Nephron (organoid): ENCODE results near the gene DIS3L2.
"Not testable (repeated sequence)": the region's sequence is repeated elsewhere in the genome, so short reads cannot be mapped to it uniquely, and the experiment has no call there.

ENCODE experiments used
- H3K27ac Mint-ChIP-seq, 3 experiments: 2 replicates each; pipeline ENCODE4 v1.8.0; 2020; ENCODE audit warnings: mixed read lengths in 3 of 3, mild to moderate bottlenecking in 2 of 3, moderate library complexity in 1 of 3
- H3K27me3 Mint-ChIP-seq: 2 replicates; pipeline ENCODE4 v1.8.0; 2021; ENCODE audit warnings: low read depth, mild to moderate bottlenecking, moderate library complexity, mixed read lengths
- H3K36me3 Mint-ChIP-seq: 2 replicates; pipeline ENCODE4 v1.8.0; 2020; ENCODE audit warnings: low read depth, mixed read lengths
- H3K4me1 Mint-ChIP-seq: 2 replicates; pipeline ENCODE4 v1.8.0; 2020; ENCODE audit warnings: mixed read lengths
- H3K4me3 Mint-ChIP-seq, 3 experiments: 2 replicates each; pipeline ENCODE4 v1.8.0; 2020; ENCODE audit warnings: mild to moderate bottlenecking in 3 of 3, mixed read lengths in 3 of 3, moderate library complexity in 2 of 3
- H3K9me3 Mint-ChIP-seq: 2 replicates; pipeline ENCODE4 v1.8.0; 2020; ENCODE audit warnings: mixed read lengths
- TF ChIP-seq, protein P1 (sequence below), 3 experiments: fragments of 200-600 bp; sonication (generic); IDR thresholded peaks; one replicate each; pipeline ENCODE4 v1.5.0; 2021; ENCODE audit warnings: antibody characterized with exemption in 3 of 3; ENCODE audit not compliant: unreplicated experiment in 3 of 3

Gene DIS3L2

DNA sequence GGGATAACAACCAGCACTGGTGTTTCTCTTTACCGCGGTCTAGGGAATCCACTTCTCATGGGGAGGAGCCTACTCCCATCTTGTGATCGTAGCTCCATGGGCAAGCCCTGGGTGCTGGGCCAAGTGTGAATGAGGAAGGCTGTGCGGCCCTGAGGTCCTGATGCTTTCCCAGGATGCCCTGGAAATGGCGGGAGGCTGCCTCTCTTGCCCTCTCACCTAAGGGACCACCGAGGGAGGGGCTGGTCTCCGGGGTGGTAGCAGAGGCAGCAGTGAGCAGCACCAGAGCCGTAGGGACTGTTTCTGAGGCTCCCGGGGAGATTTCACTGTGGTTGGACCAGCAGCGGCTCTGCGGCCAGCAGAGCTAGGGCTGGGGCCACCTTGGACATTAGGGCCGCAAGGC, 19.8 kb upstream of the DIS3L2 start:
- H3K9me3 Mint-ChIP-seq = no peaks in the 10 kb centered on the region
- H3K27me3 Mint-ChIP-seq = peaks cover 4% of the 10 kb centered on the region
- H3K4me1 Mint-ChIP-seq = no peaks in the 10 kb centered on the region
- TF ChIP-seq, protein P1, sequence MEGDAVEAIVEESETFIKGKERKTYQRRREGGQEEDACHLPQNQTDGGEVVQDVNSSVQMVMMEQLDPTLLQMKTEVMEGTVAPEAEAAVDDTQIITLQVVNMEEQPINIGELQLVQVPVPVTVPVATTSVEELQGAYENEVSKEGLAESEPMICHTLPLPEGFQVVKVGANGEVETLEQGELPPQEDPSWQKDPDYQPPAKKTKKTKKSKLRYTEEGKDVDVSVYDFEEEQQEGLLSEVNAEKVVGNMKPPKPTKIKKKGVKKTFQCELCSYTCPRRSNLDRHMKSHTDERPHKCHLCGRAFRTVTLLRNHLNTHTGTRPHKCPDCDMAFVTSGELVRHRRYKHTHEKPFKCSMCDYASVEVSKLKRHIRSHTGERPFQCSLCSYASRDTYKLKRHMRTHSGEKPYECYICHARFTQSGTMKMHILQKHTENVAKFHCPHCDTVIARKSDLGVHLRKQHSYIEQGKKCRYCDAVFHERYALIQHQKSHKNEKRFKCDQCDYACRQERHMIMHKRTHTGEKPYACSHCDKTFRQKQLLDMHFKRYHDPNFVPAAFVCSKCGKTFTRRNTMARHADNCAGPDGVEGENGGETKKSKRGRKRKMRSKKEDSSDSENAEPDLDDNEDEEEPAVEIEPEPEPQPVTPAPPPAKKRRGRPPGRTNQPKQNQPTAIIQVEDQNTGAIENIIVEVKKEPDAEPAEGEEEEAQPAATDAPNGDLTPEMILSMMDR (IDR thresholded peaks at IDR 0.05; ENCODE audit: unreplicated experiment in 3 of 3) = no peak
- no peaks in the 10 kb centered on the region for H3K36me3 Mint-ChIP-seq
- H3K4me3 Mint-ChIP-seq = no peak overlapping the region
- no peak overlapping the region for H3K27ac Mint-ChIP-seq

DNA sequence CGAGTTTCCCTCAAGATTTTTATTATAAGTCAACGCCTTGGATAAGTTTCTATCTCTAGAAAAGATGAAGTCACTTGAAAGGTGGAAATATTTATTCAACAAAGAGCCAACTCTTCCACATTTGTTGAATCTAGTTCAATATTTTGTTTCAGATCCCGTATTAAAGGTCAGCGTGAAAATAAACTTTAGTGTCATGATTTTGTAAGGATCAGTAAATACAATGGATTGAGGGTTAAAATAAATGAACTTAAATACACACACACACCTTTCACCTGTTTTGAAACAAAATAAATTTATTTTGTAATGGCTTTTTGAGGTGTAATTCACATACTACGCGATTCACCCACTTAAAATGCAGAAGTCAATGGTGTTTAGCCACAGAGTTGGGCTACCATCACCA, 19.3 kb upstream of the DIS3L2 start:
- Mint-ChIP-seq H3K9me3 (no peaks in the 10 kb centered on the region), H3K36me3 (no peaks in the 10 kb centered on the region), H3K27me3 (peaks cover 4% of the 10 kb centered on the region), H3K4me1 (no peaks in the 10 kb centered on the region), H3K27ac (no peak overlapping the region), H3K4me3 (no peak overlapping the region)
- TF ChIP-seq, protein P1 (IDR thresholded peaks at IDR 0.05; ENCODE audit: unreplicated experiment in 3 of 3) = no peak

DNA sequence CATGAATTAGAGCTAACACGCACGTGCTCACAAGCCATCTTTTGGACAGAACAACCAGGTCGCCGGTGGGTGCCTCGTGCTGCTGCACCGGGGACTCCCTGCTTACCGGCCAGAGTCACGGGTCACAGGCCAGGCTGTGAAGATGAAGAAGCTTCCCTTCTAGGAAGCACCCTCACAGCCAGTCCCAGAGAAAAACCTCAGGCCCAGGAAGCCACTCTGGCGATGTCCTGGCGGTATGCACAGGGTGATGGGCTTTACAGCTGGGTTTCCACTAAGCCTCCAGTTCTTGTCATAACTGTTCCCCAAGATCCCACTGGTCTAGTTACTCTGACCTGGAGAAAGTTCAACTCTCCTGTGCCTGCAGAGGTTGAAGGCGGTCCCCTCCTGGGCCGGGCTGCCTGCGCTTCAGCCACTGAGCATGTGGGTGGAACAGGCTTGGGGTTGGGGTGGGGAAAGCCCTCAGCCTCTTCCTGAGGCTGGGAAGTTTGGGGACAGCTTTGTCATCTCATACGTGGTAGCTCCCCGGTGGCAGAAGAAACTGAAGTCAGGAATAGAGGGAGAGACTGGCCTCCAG, 15.2 kb upstream of the DIS3L2 start:
- H3K36me3 Mint-ChIP-seq = no peaks in the 10 kb centered on the region
- no peak overlapping the region for H3K27ac Mint-ChIP-seq
- H3K4me1 Mint-ChIP-seq = no peaks in the 10 kb centered on the region
- H3K4me3 Mint-ChIP-seq = no peak overlapping the region
- TF ChIP-seq, protein P1 (IDR thresholded peaks at IDR 0.05; ENCODE audit: unreplicated experiment in 3 of 3) = no peak
- H3K9me3 Mint-ChIP-seq = peaks cover 4% of the 10 kb centered on the region
- no peaks in the 10 kb centered on the region for H3K27me3 Mint-ChIP-seq

DNA sequence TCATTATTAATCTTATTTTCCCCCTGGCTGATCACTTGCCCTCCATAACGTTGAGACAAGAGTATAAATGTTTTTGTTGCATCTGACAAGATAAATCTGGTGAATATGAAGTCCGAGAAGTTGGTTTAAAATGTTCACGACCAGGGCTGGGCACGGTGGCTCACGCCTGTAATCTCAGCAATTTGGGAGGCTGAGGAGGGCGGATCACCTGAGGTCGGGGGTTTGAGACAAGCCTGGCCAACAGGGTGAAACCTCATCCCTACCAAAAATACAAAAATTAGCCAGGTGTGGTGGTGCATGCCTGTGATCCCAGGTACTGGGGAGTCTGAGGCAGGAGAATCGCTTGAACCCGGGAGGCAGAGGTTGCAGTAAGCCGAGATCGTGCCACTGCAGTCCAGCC, 14.4 kb upstream of the DIS3L2 start:
- not testable (repeated sequence) for H3K27me3 Mint-ChIP-seq, H3K4me1 Mint-ChIP-seq, H3K27ac Mint-ChIP-seq, H3K4me3 Mint-ChIP-seq, H3K9me3 Mint-ChIP-seq, H3K36me3 Mint-ChIP-seq

DNA sequence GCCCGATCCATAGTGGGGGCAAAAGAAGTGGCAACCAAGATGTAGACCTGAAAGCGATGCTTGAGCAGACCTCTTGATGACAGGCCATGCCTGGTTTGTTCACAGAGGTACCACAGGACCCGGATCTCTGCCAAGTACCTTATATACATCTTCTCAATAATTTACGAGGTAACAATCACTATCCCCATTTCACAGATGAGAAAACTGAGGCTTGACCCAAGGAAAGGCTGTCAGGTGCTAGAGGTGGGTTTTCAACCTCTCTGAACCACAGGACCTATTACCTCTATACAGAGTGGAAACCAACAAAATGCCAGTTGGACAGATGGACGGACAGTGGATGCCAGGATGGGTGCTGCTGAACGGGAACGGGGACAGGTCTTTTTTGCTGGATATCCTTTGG, 13.8 kb upstream of the DIS3L2 start:
- peaks cover 4% of the 10 kb centered on the region for H3K9me3 Mint-ChIP-seq
- H3K36me3 Mint-ChIP-seq = no peaks in the 10 kb centered on the region
- no peak overlapping the region for H3K4me3 Mint-ChIP-seq
- TF ChIP-seq, protein P1 (IDR thresholded peaks at IDR 0.05; ENCODE audit: unreplicated experiment in 3 of 3) = no peak
- no peaks in the 10 kb centered on the region for H3K4me1 Mint-ChIP-seq
- H3K27ac Mint-ChIP-seq = no peak overlapping the region
- no peaks in the 10 kb centered on the region for H3K27me3 Mint-ChIP-seq

DNA sequence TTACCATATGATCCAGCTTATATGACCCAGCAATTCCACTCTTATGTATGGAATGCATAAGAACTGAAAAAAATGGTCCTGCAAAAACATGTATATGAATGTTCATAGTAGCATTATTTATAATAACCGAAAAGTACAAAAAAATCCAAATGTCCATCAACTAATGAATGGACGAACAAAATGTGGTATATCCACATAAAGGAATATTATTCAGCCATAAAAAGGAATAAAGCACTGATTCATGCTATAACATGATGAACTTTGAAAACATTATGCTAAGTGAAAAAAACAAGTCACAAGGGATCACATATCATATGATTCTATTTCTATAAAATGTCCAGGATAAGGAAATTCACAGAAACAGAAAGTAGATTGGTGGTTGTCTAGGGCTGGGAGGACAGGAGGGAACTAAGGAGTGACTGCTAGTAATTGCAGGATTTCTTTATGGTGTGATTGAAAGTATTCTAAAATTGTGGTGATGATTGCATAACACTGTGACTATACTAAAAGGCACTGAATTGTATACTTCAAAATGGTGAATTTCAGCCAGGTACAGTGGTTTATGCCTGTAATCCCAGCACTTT, 10.0 kb upstream of the DIS3L2 start:
- H3K27me3 Mint-ChIP-seq = peaks cover 6% of the 10 kb centered on the region
- no peaks in the 10 kb centered on the region for H3K4me1 Mint-ChIP-seq
- H3K36me3 Mint-ChIP-seq = no peaks in the 10 kb centered on the region
- peaks cover 4% of the 10 kb centered on the region for H3K9me3 Mint-ChIP-seq
- TF ChIP-seq, protein P1 (IDR thresholded peaks at IDR 0.05; ENCODE audit: unreplicated experiment in 3 of 3) = no peak
- no peak overlapping the region for H3K27ac Mint-ChIP-seq
- H3K4me3 Mint-ChIP-seq = no peak overlapping the region
